HG03342 (cell line): ENCODE results near the gene LRIG1.

ENCODE experiments used
- ATAC-seq: cut with Tn5 transposase; IDR thresholded peaks from one replicate; pipeline ENCODE4 v1.9.1; 2021; ENCODE audit warnings: mild to moderate bottlenecking, moderate library complexity; ENCODE audit not compliant: unreplicated experiment

The LRIG1 gene

GRCh38 chr3:66473181-66473580, 27.6 kb downstream of the LRIG1 start:
- ATAC-seq = no peak

DNA sequence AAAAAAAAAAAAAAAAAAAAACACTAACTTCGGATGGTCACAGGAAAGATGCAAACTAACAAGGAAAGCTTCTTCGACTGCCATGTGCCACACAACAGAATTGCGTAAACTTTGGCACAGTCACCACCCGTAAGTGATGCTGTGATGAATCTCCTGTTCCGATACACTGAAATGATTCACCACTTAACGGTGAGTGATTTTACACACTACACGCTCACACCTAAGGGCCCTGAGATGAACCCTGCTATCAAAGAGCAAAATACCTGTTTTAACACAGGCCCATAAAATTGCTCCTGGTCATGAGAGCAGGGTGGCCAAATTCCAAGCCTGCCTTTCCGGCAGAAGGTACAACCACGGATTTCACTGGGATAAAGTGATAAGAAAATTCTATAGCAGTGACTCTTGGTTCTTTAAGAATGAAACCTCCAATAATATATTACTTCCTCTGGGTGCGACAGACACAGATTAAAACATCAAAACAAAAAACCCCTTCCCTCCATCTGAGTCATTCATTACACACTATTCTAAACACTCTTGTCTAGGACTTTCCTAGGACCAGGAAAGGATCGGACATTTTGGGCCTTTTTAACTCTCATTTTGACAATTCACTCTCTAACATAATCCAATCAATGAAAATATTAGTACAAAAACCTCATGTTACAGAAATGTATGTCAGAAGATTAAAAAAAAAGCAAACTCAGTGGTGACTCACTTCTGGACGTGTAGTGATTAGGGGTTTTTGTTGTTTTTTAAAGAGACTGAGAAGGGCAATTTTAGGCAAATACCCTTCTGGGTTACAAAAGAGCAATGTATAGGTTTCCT, 28.3 kb downstream of the LRIG1 start:
- peak; percentile 63 for ATAC-seq

DNA sequence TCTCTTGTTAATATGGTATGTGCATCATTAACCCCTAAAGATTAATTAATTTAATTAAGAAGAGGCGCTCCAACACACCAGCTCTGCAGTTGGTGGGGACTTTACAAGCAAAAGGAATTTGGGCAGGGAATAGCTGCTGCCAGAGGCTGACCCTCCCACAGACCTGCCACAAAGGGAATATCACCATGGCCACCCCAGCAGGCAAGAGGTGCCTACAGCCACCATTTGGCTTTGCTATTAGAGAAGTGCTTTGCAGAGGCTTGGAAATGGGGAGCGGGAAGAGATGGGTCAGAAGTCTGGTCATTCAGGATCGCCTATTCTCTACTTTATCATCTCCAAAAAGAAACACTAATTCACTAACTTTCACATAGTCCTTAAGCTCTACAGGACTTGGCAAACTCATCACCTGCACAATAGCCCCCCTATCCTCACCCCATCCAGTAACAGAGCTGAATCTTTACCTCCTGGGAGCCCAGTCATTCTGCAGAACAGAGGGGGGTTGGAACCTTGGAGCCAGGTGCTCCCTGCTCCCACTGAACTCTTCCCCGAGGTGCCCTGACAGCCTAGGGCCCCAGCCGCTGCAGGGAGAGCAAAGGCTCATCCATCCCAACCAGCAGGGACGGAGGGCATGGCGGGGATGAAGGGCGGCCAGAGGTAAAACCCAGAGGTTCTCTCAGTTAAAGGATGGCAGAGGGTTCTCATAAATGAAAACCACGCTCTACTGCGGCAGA, 29.7 kb downstream of the LRIG1 start:
- no peak for ATAC-seq

DNA sequence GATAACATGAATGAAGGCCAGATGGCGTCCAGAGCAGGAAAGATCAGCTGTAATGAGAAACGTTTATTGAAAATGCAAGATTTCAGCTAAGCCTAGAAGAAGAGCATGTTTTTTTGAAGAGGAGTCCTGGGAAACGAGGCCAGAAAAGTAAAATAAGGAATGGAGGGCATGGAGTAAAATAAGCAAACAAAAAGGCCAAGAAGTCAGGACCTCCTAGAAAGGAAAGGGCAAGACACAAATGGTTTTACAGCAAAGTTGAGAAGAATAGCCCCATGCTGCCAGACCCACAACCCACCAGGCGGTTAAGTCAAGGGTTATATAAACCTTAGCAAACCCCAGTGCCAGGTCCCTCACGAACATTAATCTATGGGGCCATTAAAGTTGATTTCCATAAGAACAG, 30.5 kb downstream of the LRIG1 start:
- no peak for ATAC-seq

DNA sequence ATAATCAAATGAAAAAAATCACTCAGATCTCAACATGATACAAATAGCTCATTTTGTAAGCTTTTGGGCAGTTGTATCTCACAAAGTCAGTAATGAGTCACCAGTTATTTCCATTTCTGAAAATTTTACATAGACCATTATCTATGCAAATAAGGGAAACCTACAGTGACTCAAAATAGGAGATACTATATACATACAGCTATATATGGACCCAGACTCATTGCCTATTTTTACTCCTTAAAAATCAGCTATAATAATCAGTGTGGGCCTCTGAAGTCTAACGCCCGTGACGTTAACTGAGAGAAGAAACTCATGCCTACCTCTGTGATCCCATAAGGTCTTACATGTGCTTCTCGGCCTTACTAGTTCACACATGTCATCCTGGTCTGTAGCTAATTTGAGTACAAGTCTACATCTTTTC, 31.6 kb downstream of the LRIG1 start:
- peak; percentile 63 for ATAC-seq

DNA sequence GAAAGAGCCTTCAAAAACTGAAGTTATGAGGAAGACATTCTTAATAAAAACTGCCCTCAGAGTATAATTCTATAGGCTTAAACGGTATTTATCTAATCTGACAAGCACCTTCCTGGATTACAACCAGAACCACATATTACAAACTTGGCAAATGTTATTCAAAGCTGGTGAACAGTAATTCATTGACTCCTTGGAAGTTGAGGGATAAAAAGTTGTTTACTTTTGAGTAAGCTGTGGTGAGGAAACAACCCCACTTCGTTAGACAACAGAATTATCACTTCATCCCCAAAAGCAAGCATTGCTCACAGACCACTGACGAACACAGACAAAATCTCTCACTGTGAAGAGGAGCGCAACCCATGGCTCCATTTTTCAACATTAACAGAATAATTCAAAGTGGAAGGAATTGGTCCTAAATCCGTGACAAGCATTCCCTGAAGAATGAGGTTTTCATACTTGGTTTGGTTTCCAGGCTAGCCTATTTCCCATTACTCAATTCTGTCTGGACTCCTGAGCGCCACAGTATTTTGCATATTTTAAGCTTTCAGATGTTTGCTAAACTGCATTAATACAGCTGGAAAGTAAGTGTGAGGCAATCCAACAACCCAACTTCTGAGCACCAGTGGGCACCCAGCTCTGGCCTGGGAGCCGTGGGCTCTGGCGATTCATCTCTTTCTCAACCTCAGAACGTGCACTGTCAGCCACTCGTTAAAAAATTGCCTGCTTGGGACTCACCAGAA, 32.7 kb downstream of the LRIG1 start:
- ATAC-seq = no peak

DNA sequence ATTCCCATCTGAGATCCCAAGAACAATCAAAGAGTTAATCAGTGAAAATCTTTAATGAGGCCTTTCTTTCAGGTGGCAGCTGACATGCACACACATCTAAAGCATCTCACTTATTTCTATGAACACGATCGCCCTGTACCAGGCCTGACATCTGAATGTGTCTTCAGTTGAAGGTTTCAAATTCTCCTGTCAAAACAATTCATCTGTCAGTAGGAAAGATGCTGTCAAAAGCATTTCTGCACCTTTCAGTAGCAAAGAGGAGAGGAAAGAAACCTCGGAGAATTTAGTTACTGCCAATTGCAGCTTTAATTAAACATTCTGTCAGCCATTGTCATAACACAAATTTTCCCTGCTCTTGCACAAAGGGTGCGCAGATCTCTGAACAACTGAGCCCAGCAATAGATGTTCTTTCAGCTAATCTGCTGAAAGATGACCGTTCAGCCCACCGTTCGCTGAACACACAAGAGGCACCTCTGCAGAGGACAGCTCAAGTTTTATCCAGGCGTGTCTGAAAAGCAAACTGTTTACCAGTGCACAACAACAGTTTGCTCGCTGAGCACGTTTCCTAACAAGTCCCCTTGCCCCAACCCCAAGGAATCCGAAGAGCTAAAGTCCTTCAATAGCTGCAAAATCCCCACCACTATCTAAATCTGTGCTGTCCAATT, 34.1 kb downstream of the LRIG1 start:
- ATAC-seq = no peak

- no peak for ATAC-seq
Observed at GRCh38 chr3:66465587-66465986, 35.2 kb downstream of the LRIG1 start.

- no peak for ATAC-seq
Observed at GRCh38 chr3:66465034-66465433, 35.8 kb downstream of the LRIG1 start.

DNA sequence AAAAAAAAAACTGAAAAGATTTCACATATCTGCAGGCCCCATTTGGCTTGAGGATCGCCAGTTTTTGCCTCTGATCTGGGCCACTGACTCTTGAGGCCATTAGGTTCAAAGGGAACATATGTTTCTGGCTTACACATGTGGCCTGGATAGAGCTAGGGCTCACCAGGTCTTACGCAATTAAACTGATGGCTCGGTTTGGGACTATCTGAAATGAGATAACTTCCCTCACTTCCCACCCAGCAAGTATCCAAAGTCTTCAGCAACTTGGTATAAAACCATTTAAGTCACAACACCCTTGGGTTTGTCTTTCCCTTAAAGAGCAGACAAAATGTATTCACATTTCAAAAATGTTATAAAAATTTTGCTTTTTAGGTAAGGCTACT, 36.3 kb downstream of the LRIG1 start:
- ATAC-seq = no peak

DNA sequence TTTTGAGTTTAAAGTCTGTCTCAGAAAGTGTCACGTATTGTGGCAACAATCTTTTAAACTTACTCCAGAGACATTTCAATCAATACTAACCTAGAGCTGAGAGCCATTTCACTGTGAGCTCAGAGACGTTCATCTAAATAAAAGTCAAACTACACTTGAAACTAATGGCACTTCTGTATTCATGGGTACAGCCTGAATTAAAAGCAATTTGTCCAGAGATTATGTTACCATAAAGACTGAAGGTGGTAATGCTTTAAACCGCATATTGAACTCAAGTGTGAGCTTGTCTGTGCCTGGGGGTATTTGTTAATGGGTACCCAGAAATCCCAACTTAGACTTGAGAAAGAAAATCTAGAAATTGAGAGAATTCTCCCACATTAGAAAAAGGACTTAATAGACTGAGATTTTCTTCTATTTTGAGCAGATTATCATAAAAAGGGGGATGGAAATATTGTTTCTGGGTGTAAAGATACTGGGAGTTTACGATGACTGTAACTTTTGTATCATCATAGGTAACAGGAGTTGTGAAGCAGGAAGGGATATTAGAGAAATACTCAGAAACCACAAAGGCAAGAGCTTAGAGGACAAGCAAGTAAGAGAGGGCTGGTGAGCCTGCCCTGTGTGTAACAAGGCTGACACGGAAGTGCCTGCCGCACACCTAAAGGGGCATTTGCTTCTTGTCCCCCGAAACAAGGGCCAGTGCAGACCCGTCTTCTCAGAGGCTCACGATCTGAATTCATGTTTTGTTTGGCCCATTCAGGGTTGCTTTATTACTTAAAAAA, 36.9 kb downstream of the LRIG1 start:
- ATAC-seq = no peak

DNA sequence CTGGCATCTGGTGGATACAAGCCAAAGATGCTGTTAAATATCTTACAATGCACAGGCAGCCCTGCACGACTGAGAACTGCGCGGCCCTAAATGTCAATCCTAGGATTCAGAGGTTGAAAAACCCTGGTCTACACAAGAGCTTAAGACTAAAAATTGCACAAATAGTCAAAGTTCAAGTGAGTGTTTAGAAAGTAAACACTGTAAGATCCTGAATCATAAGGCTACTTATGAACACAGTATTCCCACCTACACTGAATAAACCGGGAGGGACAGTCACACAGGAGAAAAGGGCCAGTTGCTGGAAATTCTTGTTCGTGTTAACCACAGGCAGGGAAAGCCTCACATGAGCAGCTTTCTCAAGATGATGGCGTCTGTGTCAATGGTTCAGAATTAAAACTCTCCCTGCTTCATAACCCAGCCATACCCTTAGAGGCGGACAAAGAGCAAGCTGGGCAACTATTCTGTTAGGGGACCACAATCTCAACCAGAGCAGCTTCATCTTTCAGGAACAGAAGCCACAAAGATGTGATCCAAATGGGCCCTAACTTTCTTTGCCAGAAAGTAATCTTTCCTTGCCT, 37.7 kb downstream of the LRIG1 start:
- no peak for ATAC-seq

GRCh38 chr3:66457252-66457651, 43.6 kb downstream of the LRIG1 start:
- ATAC-seq = no peak

DNA sequence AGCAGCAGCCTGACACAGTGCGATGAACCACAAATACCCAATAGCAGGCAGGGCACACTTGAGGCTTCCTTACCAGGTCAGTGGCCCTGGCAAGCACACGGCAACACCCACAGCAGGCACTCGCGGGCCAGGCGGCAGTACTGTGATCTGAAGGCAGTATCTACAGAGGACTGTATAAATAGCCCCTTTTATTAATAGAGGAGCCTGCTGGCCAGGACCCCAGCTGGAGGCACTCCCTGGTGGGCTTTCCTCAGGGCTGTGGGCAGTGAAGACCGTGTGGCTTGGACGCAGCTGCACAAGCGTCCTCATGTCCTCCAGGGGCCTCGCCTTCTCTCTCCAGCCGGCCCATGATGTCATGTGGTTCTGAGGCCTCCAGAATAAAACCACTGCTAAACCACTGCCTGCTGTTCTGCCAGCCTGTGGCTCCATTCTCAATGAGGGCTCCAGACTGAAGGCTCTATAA, 44.1 kb downstream of the LRIG1 start:
- no peak for ATAC-seq

DNA sequence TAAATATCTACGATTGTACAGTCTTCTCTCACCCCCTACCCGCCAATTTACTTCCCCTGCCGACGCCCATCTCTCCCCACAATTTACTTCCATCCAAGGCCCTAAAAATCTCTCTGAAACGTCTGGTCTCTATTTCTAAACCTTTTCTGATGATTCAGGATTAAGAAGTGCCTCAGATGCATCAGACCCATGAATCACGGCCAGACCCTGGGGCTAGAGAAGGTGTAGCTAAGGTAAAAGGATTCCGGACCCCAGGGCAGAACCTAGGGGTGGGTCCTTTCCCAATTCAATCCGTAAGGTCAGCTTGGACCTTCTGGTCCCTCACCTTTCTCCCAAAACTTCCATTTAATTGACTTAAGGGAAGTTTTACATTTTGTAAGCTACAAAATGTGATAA, 46.4 kb downstream of the LRIG1 start:
- no peak for ATAC-seq

DNA sequence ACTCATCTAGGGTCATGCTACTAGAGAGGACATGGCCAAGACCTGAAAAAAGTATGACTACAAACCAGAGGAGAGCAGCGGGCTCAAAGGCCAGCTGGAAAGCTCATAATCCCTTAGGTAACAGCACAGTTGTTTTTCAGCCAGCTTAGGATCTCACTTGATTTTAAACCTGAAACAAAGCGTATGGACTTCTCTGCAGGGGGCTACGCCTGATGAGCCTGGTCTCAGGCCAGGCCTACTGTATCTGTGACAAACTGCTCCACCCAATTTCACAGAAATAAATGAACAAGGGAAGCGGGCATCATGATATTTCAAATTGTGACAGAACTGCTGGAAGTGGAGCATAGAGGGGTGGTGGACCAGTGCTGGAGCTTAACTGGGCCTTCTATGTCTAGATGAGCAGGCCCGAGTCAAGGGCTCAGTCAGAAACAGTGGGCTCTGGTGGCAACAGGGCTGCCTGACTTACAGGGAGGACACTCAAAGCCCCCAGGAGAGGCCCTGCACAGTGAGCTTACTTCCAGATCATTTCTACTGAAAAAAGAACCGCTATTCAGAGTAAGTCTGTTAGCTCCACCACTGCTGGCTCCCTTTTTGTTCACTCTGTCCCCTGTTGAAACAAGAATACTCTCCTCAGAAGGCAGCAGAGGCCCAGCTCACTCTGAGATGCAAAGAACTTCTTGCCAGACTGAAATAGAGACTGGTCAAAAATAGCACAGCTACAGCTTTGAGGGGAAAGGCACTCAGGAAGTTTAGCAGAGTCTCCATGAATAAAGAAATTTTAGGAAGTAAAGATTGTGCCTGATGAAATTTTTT, 47.0 kb downstream of the LRIG1 start:
- ATAC-seq = no peak

- ATAC-seq = no peak
Observed at GRCh38 chr3:66452303-66453011, 48.4 kb downstream of the LRIG1 start.

DNA sequence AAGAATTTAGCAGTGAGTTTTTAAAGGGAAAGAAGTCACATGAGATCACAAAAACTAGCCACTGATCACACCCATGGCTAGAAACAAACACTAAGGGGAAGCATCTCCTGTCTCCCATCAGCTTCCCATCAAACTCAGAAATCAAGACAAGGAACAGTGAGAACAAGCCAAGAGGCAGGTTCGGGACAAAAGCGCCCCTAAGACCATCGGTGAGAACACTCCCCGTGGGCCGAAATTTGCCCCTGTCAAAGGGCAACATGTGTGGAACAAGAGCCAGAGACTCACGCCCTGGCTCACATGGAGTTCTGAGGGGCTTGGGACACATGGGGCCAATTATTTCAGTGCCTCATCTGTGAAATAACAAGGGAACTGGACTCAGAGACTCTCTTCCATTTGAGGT, 49.1 kb downstream of the LRIG1 start:
- no peak for ATAC-seq
